HepG2 (cell line): ENCODE measurements around the gene ZNF839. TPM values are rescaled to one million over a fixed set of nuclear protein-coding genes. Genes with fewer than 3 reads are reported as not detected.

Experiments
- ARNT2 ChIP-seq: sonication (generic); formaldehyde crosslinking; IDR thresholded peaks from 2 replicates; pipeline ENCODE4 v1.8.0; 2022; ENCODE audit warnings: mild to moderate bottlenecking, low read depth, missing genetic modification reagents, moderate library complexity
- GABPA ChIP-seq, 2 experiments: IDR thresholded peaks; 2 replicates each; pipeline ENCODE4 v1.6.1; 2011 to 2016; ENCODE audit warnings: low read depth in 2 of 2, low read length in 1 of 2, missing biosample characterization in 1 of 2, missing genetic modification characterization in 1 of 2
- KDM5B ChIP-seq: sonication (generic); formaldehyde crosslinking; IDR thresholded peaks from 2 replicates; pipeline ENCODE4 v1.4.0; 2020; ENCODE audit warnings: missing genetic modification reagents, mild to moderate bottlenecking, borderline replicate concordance
- KMT2B ChIP-seq: IDR thresholded peaks from 2 replicates; pipeline ENCODE4 v1.6.1; 2016; ENCODE audit warnings: missing genetic modification reagents, missing compliant biosample characterization
- PHF21A ChIP-seq: sonication (generic); formaldehyde crosslinking; IDR thresholded peaks from 2 replicates; pipeline ENCODE4 v1.5.0; 2020; ENCODE audit warnings: mild to moderate bottlenecking, missing genetic modification reagents
- RFX3 ChIP-seq: IDR thresholded peaks from 2 replicates; pipeline ENCODE4 v1.6.1; 2016; ENCODE audit warnings: missing biosample characterization, missing genetic modification reagents
- SMARCC2 ChIP-seq: fragments of 450-650 bp; IDR thresholded peaks from 2 replicates; pipeline ENCODE4 v1.6.1; 2017; ENCODE audit warnings: antibody characterized with exemption, mild to moderate bottlenecking
- ZFP36L1 ChIP-seq: sonication (generic); formaldehyde crosslinking; IDR thresholded peaks from 2 replicates; pipeline ENCODE4 v1.8.0; 2022; ENCODE audit warnings: mild to moderate bottlenecking, missing genetic modification reagents, moderate library complexity
- ZNF772 ChIP-seq: sonication (generic); formaldehyde crosslinking; IDR thresholded peaks from 2 replicates; pipeline ENCODE4 v1.5.0; 2020; ENCODE audit warnings: mild to moderate bottlenecking, missing genetic modification reagents
- polyA plus RNA-seq, 8 experiments: library from polyadenylated mRNA; depleted of rRNA in 3 of 8; stranded (reverse) in 7 of 8; unstranded in 1 of 8; fragments of >200 nt; fragmentation: Illumina TruSeq in 4 of 8; extraction: Trizol in 4 of 8; gene quantifications; 2 replicates each; pipeline versions ENCODE4 v1.2.1 to v1.2.3, GENCODE V29; 2011 to 2016; ENCODE audit warnings: low read depth in 4 of 8, missing spikeins in 1 of 8, mixed read lengths in 1 of 8; ENCODE audit not compliant: insufficient read depth in 1 of 8
- total RNA-seq, 5 experiments: library from RNA; depleted of rRNA; stranded (reverse); fragments of >200 nt; fragmentation: Illumina TruSeq; extraction: Trizol; gene quantifications; 2 replicates each; pipeline ENCODE4 v1.2.3, GENCODE V29; 2016; ENCODE audit warnings: low read depth in 1 of 5
- TF ChIP-seq, protein P1 (sequence below): sonication (generic); formaldehyde crosslinking; IDR thresholded peaks from 2 replicates; pipeline ENCODE4 v1.8.1; 2023; ENCODE audit warnings: mild to moderate bottlenecking, missing genetic modification reagents
- TF ChIP-seq, protein P2 (sequence below): sonication (generic); formaldehyde crosslinking; IDR thresholded peaks from 2 replicates; pipeline ENCODE4 v1.4.0; 2020; ENCODE audit warnings: missing genetic modification reagents
- TF ChIP-seq, protein P3 (sequence below), 2 experiments: sonication (generic) in 1 of 2; formaldehyde crosslinking in 1 of 2; IDR thresholded peaks; 2 replicates each; pipeline versions ENCODE4 v1.4.0 to v1.6.1; 2016 to 2020; ENCODE audit warnings: borderline replicate concordance in 1 of 2, low read depth in 1 of 2, mild to moderate bottlenecking in 1 of 2, missing genetic modification reagents in 1 of 2
- TF ChIP-seq, protein P4 (sequence below): sonication (generic); formaldehyde crosslinking; IDR thresholded peaks from 2 replicates; pipeline ENCODE4 v1.5.0; 2020; ENCODE audit warnings: mild to moderate bottlenecking, missing genetic modification reagents
- TF ChIP-seq, protein P5 (sequence below): sonication (generic); formaldehyde crosslinking; IDR thresholded peaks from 2 replicates; pipeline ENCODE4 v1.4.0; 2020; ENCODE audit warnings: mild to moderate bottlenecking, missing genetic modification reagents
- TF ChIP-seq, protein P6 (sequence below): sonication (generic); formaldehyde crosslinking; IDR thresholded peaks from 2 replicates; pipeline ENCODE4 v1.5.0; 2020; ENCODE audit warnings: mild to moderate bottlenecking, missing genetic modification reagents, moderate library complexity

ZNF839 gene
- total and polyA plus RNA-seq, 2 of the 13 experiments (the other 11 are each of a cell fraction or from before 2014, with no cell fraction given): 11.1 to 12.8 TPM

DNA sequence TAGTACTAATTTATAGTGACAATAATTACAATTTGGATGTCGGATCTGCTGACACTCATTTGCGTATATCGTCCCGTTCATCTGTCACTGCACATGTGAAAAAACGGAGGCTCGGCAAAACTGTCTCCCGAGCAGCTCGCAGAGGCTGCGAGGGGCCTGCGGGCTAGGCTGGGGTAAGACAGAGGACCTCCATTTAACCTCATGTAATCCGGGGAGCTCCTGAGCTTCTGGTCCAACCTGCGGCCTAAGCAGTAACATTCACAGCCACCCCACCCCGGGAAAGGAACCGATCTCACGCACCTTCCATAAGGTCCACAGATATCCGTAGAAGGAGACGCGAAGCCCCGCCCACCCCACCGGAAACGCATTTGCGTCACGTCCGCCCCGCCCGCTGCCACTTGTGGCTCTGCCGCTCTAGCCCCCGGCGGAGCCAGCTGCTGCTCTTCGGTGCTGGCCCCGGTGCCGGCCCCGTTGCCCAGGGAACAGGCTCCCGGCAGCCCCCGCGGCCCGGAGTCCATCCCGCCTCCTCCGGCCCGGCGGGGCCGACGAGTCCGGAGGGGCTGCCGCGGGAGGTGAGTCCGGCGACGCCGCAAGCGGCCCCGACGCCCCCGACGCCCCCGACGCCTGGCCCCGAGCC lies 43.1 kb downstream of the ZNF839 start, which contains the start of the genes CINP and TECPR2 (continued):
- TF ChIP-seq, protein P1, sequence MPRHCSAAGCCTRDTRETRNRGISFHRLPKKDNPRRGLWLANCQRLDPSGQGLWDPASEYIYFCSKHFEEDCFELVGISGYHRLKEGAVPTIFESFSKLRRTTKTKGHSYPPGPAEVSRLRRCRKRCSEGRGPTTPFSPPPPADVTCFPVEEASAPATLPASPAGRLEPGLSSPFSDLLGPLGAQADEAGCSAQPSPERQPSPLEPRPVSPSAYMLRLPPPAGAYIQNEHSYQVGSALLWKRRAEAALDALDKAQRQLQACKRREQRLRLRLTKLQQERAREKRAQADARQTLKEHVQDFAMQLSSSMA: no peak
- TF ChIP-seq KDM5B (CRISPR knock-in tag): no peak
- TF ChIP-seq, protein P2, sequence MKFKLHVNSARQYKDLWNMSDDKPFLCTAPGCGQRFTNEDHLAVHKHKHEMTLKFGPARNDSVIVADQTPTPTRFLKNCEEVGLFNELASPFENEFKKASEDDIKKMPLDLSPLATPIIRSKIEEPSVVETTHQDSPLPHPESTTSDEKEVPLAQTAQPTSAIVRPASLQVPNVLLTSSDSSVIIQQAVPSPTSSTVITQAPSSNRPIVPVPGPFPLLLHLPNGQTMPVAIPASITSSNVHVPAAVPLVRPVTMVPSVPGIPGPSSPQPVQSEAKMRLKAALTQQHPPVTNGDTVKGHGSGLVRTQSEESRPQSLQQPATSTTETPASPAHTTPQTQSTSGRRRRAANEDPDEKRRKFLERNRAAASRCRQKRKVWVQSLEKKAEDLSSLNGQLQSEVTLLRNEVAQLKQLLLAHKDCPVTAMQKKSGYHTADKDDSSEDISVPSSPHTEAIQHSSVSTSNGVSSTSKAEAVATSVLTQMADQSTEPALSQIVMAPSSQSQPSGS: no peak
- TF ChIP-seq, protein P3, sequence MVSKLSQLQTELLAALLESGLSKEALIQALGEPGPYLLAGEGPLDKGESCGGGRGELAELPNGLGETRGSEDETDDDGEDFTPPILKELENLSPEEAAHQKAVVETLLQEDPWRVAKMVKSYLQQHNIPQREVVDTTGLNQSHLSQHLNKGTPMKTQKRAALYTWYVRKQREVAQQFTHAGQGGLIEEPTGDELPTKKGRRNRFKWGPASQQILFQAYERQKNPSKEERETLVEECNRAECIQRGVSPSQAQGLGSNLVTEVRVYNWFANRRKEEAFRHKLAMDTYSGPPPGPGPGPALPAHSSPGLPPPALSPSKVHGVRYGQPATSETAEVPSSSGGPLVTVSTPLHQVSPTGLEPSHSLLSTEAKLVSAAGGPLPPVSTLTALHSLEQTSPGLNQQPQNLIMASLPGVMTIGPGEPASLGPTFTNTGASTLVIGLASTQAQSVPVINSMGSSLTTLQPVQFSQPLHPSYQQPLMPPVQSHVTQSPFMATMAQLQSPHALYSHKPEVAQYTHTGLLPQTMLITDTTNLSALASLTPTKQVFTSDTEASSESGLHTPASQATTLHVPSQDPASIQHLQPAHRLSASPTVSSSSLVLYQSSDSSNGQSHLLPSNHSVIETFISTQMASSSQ (IDR thresholded peaks at IDR 0.05; ENCODE audit: low read depth): no peak
- TF ChIP-seq, protein P3 (CRISPR knock-in tag; IDR thresholded peaks at IDR 0.05; ENCODE audit: borderline replicate concordance): no peak
- peak; percentile 89 for TF ChIP-seq KMT2B (CRISPR knock-in tag)
- TF ChIP-seq, protein P4, sequence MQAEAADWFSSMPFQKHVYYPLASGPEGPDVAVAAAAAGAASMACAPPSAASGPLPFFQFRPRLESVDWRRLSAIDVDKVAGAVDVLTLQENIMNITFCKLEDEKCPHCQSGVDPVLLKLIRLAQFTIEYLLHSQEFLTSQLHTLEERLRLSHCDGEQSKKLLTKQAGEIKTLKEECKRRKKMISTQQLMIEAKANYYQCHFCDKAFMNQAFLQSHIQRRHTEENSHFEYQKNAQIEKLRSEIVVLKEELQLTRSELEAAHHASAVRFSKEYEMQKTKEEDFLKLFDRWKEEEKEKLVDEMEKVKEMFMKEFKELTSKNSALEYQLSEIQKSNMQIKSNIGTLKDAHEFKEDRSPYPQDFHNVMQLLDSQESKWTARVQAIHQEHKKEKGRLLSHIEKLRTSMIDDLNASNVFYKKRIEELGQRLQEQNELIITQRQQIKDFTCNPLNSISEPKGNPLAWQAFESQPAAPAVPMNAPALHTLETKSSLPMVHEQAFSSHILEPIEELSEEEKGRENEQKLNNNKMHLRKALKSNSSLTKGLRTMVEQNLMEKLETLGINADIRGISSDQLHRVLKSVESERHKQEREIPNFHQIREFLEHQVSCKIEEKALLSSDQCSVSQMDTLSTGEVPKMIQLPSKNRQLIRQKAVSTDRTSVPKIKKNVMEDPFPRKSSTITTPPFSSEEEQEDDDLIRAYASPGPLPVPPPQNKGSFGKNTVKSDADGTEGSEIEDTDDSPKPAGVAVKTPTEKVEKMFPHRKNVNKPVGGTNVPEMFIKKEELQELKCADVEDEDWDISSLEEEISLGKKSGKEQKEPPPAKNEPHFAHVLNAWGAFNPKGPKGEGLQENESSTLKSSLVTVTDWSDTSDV: no peak
- TF ChIP-seq ARNT2 (CRISPR knock-in tag): no peak
- TF ChIP-seq, protein P5, sequence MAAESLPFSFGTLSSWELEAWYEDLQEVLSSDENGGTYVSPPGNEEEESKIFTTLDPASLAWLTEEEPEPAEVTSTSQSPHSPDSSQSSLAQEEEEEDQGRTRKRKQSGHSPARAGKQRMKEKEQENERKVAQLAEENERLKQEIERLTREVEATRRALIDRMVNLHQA (CRISPR knock-in tag): no peak
- 0 out of 2 replicates have a peak, but pooled peaks have one; percentile 16 for TF ChIP-seq PHF21A (CRISPR knock-in tag)
- no peak for TF ChIP-seq ZFP36L1 (CRISPR knock-in tag)
- TF ChIP-seq ZNF772 (CRISPR knock-in tag): no peak
- TF ChIP-seq GABPA (IDR thresholded peaks at IDR 0.05; ENCODE audit: low read depth, low read length): peak; percentile 91
- TF ChIP-seq GABPA (CRISPR knock-in tag; IDR thresholded peaks at IDR 0.05; ENCODE audit: low read depth): peak; percentile 93
- no peak for TF ChIP-seq SMARCC2
- peak; percentile 85 for TF ChIP-seq RFX3 (CRISPR knock-in tag)
- TF ChIP-seq, protein P6, sequence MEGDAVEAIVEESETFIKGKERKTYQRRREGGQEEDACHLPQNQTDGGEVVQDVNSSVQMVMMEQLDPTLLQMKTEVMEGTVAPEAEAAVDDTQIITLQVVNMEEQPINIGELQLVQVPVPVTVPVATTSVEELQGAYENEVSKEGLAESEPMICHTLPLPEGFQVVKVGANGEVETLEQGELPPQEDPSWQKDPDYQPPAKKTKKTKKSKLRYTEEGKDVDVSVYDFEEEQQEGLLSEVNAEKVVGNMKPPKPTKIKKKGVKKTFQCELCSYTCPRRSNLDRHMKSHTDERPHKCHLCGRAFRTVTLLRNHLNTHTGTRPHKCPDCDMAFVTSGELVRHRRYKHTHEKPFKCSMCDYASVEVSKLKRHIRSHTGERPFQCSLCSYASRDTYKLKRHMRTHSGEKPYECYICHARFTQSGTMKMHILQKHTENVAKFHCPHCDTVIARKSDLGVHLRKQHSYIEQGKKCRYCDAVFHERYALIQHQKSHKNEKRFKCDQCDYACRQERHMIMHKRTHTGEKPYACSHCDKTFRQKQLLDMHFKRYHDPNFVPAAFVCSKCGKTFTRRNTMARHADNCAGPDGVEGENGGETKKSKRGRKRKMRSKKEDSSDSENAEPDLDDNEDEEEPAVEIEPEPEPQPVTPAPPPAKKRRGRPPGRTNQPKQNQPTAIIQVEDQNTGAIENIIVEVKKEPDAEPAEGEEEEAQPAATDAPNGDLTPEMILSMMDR (CRISPR knock-in tag): no peak
